Activated CD8-positive, alpha-beta T cell treated with anti-CD3 and anti-CD28 coated beads for 36 hours (primary cell): Measurements from ENCODE around the gene ASTN2. TPM values are rescaled to one million over a fixed set of nuclear protein-coding genes. Genes with fewer than 3 reads are reported as not detected.

Experiments
- ATAC-seq: fragments of 200-7000 bp; cut with Tn5 transposase; one replicate; pipeline ENCODE4 v1.10.0; 2021; ENCODE audit warnings: mild to moderate bottlenecking, moderate library complexity
- CTCF ChIA-PET: fragments of 350-600 bp; sonication (Branson Sonifier 250); formaldehyde crosslinking; loops from one replicate; lab custom pipeline; 2021; ENCODE audit warnings: antibody characterized with exemption; lab: Charles Lee
- POLR2A ChIA-PET: fragments of 350-600 bp; sonication (Branson Sonifier 250); formaldehyde crosslinking; loops from one replicate; lab custom pipeline; 2021; ENCODE audit warnings: antibody characterized with exemption; lab: Charles Lee
- DNase-seq: peaks from one replicate; pipeline ENCODE4 v3.0.0-alpha.2; 2020
- H3K27ac Mint-ChIP-seq: one replicate; pipeline ENCODE4 v1.8.0; 2021; ENCODE audit warnings: mild to moderate bottlenecking, mixed read lengths
- H3K27me3 Mint-ChIP-seq: one replicate; pipeline ENCODE4 v1.8.0; 2021; ENCODE audit warnings: mixed read lengths
- H3K36me3 Mint-ChIP-seq: one replicate; pipeline ENCODE4 v1.8.0; 2021; ENCODE audit warnings: low read depth, mixed read lengths
- H3K4me1 Mint-ChIP-seq: one replicate; pipeline ENCODE4 v1.8.0; 2021; ENCODE audit warnings: low read depth, mixed read lengths
- H3K4me3 Mint-ChIP-seq: one replicate; pipeline ENCODE4 v1.8.0; 2021; ENCODE audit warnings: mild to moderate bottlenecking, moderate library complexity, mixed read lengths
- H3K9me3 Mint-ChIP-seq: one replicate; pipeline ENCODE4 v1.8.0; 2021; ENCODE audit warnings: mixed read lengths
- CTCF ChIP-seq: fragments of 200-600 bp; IDR thresholded peaks from one replicate; pipeline ENCODE4 v1.8.0; 2022; ENCODE audit warnings: antibody characterized with exemption, mild to moderate bottlenecking
- intact Hi-C: fragments of 100-400 bp; cut with micrococcal nuclease; formaldehyde crosslinking; loops from one replicate; pipeline ENCODE4 v1.10.0; 2022
- total RNA-seq, 2 experiments: library from RNA; stranded (reverse); gene quantifications; one replicate each; pipeline ENCODE4 v1.2.3, GENCODE V29; 2021

The ASTN2 gene
- total RNA-seq, 2 experiments from 2014 or later: 5.2 to 5.7 TPM

- Mint-ChIP-seq H3K9me3 (no peaks in the 10 kb centered on the region), H3K4me1 (no peaks in the 10 kb centered on the region), H3K27ac (no peak overlapping the region), H3K4me3 (no peak overlapping the region), H3K36me3 (no peaks in the 10 kb centered on the region), H3K27me3 (no peaks in the 10 kb centered on the region)
- ChIA-PET CTCF (interaction anchor here (0.8 kb wide), 1 partner anchor 8 kb away, joined by 3 read pairs; no protein-coding TSS in a partner anchor), POLR2A (no interaction called here)
- no peak for ATAC-seq
- no peak for DNase-seq
- intact Hi-C loops: no loop called here
- TF ChIP-seq CTCF: no peak
Observed at GRCh38 chr9:116447934-116448333, 966.9 kb downstream of the ASTN2 start.

GRCh38 chr9:116442528-116442927 lies 972.3 kb downstream of the ASTN2 start:
- Mint-ChIP-seq H3K27ac (no peak overlapping the region), H3K27me3 (no peaks in the 10 kb centered on the region), H3K4me1 (no peaks in the 10 kb centered on the region), H3K4me3 (no peak overlapping the region), H3K9me3 (peaks cover 5% of the 10 kb centered on the region), H3K36me3 (peaks cover 39% of the 10 kb centered on the region)
- no peak for DNase-seq
- POLR2A ChIA-PET: no interaction called here
- TF ChIP-seq CTCF: no peak
- intact Hi-C loops: no loop called here
- ATAC-seq: no peak
- CTCF ChIA-PET: no interaction called here

DNA sequence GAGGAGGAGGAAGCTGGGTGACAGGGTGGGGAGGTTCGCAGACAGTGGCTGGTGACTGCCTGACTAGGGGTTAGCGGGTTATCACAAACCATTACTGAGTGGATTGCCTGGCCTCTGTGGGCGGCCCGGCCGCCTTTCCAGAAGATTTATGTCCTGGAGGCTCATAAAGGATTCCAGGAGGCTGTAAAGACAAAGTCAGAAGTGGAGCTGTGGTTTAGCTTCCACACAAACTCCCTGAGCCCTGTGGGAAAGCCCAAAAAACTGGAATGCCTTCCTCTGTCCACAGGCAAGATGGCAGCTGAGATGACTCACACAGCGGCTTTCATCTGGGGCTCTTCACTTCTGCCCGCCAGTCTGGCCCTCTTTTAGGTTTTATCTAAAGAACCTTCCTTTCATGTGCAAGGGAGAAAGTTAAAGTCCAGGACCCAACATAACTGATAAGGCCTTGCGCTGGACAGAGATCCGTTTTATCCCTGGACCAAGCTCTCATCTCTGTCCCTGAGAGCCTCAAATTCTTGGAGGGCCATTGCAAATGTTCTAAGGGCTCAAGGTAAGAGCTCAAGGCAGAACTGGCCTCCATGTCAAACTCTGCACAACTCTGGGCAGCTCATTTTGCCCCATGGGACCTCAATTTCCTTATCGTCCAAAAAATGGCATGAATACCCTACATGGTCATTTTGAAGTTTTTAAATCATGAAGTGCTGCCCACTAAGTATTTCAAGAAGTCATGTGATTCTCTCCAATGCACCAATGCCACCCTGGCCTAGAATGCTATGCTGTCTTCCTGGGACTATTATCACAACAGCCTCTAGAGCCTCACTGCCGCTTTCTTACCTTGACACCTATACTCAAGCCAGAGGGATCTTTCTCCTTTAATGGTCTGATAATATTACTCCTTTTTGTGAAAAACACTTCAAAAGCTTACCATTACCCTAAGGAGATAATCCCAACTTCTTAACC lies 977.2 kb downstream of the ASTN2 start:
- intact Hi-C loops: no loop called here
- H3K27me3 Mint-ChIP-seq: no peaks in the 10 kb centered on the region
- H3K27ac Mint-ChIP-seq: no peak overlapping the region
- ATAC-seq: no peak
- TF ChIP-seq CTCF: no peak
- H3K4me3 Mint-ChIP-seq: no peak overlapping the region
- H3K4me1 Mint-ChIP-seq: no peaks in the 10 kb centered on the region
- ChIA-PET CTCF (no interaction called here), POLR2A (no interaction called here)
- peaks cover 39% of the 10 kb centered on the region for H3K36me3 Mint-ChIP-seq
- peaks cover 5% of the 10 kb centered on the region for H3K9me3 Mint-ChIP-seq
- DNase-seq: no peak

DNA sequence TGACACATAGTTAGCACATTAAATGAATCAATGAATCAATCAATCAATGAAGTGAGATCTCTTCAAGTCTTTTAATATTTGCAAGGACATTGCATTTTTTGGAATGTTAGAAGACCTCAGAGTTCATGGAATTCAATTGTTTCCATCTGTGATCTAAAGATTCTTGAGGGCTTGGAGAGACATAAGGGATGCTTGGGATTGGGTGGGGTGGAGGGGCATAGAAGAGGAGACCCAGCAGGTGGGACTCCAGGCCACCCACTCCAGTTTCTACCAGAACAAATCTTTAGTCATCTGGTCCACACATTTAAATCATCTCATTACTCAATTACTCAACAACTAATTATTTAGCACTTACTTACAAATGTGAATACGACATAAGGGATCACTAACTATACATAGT lies 978.7 kb downstream of the ASTN2 start:
- Mint-ChIP-seq H3K27ac (no peak overlapping the region), H3K4me1 (no peaks in the 10 kb centered on the region), H3K36me3 (peaks cover 27% of the 10 kb centered on the region), H3K4me3 (no peak overlapping the region), H3K9me3 (peaks cover 5% of the 10 kb centered on the region), H3K27me3 (no peaks in the 10 kb centered on the region)
- DNase-seq (no peak), ATAC-seq (no peak)
- CTCF ChIA-PET: no interaction called here
- intact Hi-C loops: no loop called here
- POLR2A ChIA-PET: no interaction called here
- no peak for TF ChIP-seq CTCF

- H3K27me3 Mint-ChIP-seq: no peaks in the 10 kb centered on the region
- CTCF ChIA-PET: no interaction called here
- no peak for TF ChIP-seq CTCF
Observed at GRCh38 chr9:116435706-116436105, 979.2 kb downstream of the ASTN2 start.

More at GRCh38 chr9:116435706-116436105, 979.2 kb downstream of the ASTN2 start:
- POLR2A ChIA-PET: no interaction called here
- peaks cover 5% of the 10 kb centered on the region for H3K9me3 Mint-ChIP-seq
- peaks cover 24% of the 10 kb centered on the region for H3K36me3 Mint-ChIP-seq
- no peak overlapping the region for H3K4me3 Mint-ChIP-seq
- ATAC-seq: no peak
- H3K4me1 Mint-ChIP-seq: no peaks in the 10 kb centered on the region
- intact Hi-C loops: no loop called here
- DNase-seq: no peak
- no peak overlapping the region for H3K27ac Mint-ChIP-seq
